IMR-90 (cell line): ENCODE results near the gene SLC39A11. TPM values are rescaled to one million over a fixed set of nuclear protein-coding genes. Genes with fewer than 3 reads are reported as not detected.

Source experiments
- ATAC-seq: fragments of 200-7000 bp; cut with Tn5 transposase; 2 replicates; pipeline ENCODE4 v1.9.1; 2020; ENCODE audit warnings: low read depth, mild to moderate bottlenecking, moderate library complexity
- BruUV-seq: library from RNA; stranded (reverse); fragments of 400-500 nt; replicated peaks from 2 replicates; lab custom pipeline; 2021; lab: Mats Ljungman, UMichigan
- CTCF ChIA-PET: fragments of 300-600 bp; formaldehyde crosslinking; extraction: SDS; loops from one replicate; lab custom pipeline; 2021; ENCODE audit warnings: antibody characterized with exemption; lab: Yijun Ruan, JAX
- POLR2A ChIA-PET: fragments of 300-600 bp; sonication (Branson Sonifier 250); formaldehyde crosslinking; loops from one replicate; lab custom pipeline; 2022; ENCODE audit warnings: antibody characterized with exemption; ENCODE audit not compliant: unreplicated experiment; lab: Charles Lee
- DNase-seq: peaks from one replicate; pipeline ENCODE4 v3.0.0; 2013
- H2AFZ ChIP-seq: replicated peaks from 2 replicates; pipeline ENCODE3; 2013; ENCODE audit warnings: low read length, mild to moderate bottlenecking; ENCODE audit not compliant: poor library complexity
- H2AK5ac ChIP-seq: 2 replicates; pipeline ENCODE4 v1.6.1; 2013; ENCODE audit warnings: low read depth, low read length, inconsistent platforms
- H2AK9ac ChIP-seq: replicated peaks from 2 replicates; pipeline ENCODE3; 2013; ENCODE audit warnings: mild to moderate bottlenecking, low read depth, low read length, moderate library complexity; ENCODE audit not compliant: poor library complexity
- H2BK120ac ChIP-seq: 2 replicates; pipeline ENCODE4 v1.6.1; 2013; ENCODE audit warnings: low read depth, low read length, inconsistent platforms
- H2BK15ac ChIP-seq: 3 replicates; pipeline ENCODE4 v1.6.1; 2013; ENCODE audit warnings: low read depth, low read length, inconsistent platforms
- H2BK20ac ChIP-seq: 2 replicates; pipeline ENCODE4 v1.6.1; 2013; ENCODE audit warnings: low read depth, mild to moderate bottlenecking, inconsistent platforms, low read length, moderate library complexity
- H2BK5ac ChIP-seq: 2 replicates; pipeline ENCODE4 v1.6.1; 2013; ENCODE audit warnings: mild to moderate bottlenecking, low read depth, low read length, inconsistent platforms; ENCODE audit not compliant: poor library complexity, severe bottlenecking
- H3K14ac ChIP-seq: replicated peaks from 2 replicates; pipeline ENCODE4 v1.6.1; 2013; ENCODE audit warnings: low read depth, low read length, inconsistent platforms
- H3K18ac ChIP-seq: 2 replicates; pipeline ENCODE4 v1.6.1; 2013; ENCODE audit warnings: low read depth, low read length, control low read depth
- H3K23ac ChIP-seq: 2 replicates; pipeline ENCODE4 v1.6.1; 2013; ENCODE audit warnings: low read depth, low read length, inconsistent platforms
- H3K27ac ChIP-seq: 2 replicates; pipeline ENCODE4 v1.5.1; 2013; ENCODE audit warnings: mild to moderate bottlenecking, control low read depth, low read length; ENCODE audit not compliant: insufficient read depth
- H3K27me3 ChIP-seq: 2 replicates; pipeline ENCODE4 v1.6.1; 2013; ENCODE audit warnings: low read length; ENCODE audit not compliant: control insufficient read depth, insufficient read depth
- H3K36me3 ChIP-seq: 2 replicates; pipeline ENCODE4 v1.6.1; 2013; ENCODE audit warnings: low read length, mixed read lengths; ENCODE audit not compliant: control insufficient read depth, insufficient read depth
- H3K4ac ChIP-seq: 2 replicates; pipeline ENCODE4 v1.6.1; 2013; ENCODE audit warnings: low read depth, low read length, inconsistent platforms
- H3K4me1 ChIP-seq: 2 replicates; pipeline ENCODE4 v1.6.1; 2013; ENCODE audit warnings: low read length, mixed read lengths; ENCODE audit not compliant: control insufficient read depth, insufficient read depth
- H3K4me2 ChIP-seq: 2 replicates; pipeline ENCODE4 v1.6.1; 2013; ENCODE audit warnings: low read depth, mild to moderate bottlenecking, control low read depth, low read length, moderate library complexity
- H3K4me3 ChIP-seq: 2 replicates; pipeline ENCODE4 v1.5.1; 2013; ENCODE audit warnings: low read depth, mild to moderate bottlenecking, control low read depth, low read length, moderate library complexity; ENCODE audit not compliant: insufficient read depth
- H3K56ac ChIP-seq: 2 replicates; pipeline ENCODE4 v1.6.1; 2013; ENCODE audit warnings: low read length, inconsistent platforms; ENCODE audit not compliant: insufficient read depth; ENCODE audit errors: extremely low read depth
- H3K79me1 ChIP-seq, 2 experiments: 2 replicates each; pipeline ENCODE4 v1.6.1; 2013; ENCODE audit warnings: low read length in 2 of 2, inconsistent platforms in 1 of 2, low read depth in 1 of 2
- H3K9ac ChIP-seq: 2 replicates; pipeline ENCODE4 v1.6.1; 2013; ENCODE audit warnings: low read depth, low read length, control low read depth
- H3K9me1 ChIP-seq: 2 replicates; pipeline ENCODE4 v1.6.1; 2013; ENCODE audit warnings: low read length, inconsistent platforms; ENCODE audit not compliant: insufficient read depth
- H3K9me3 ChIP-seq: 2 replicates; pipeline ENCODE4 v1.6.1; 2013; ENCODE audit warnings: low read length; ENCODE audit not compliant: control insufficient read depth, insufficient read depth
- H4K20me1 ChIP-seq: 2 replicates; pipeline ENCODE4 v1.6.1; 2013; ENCODE audit warnings: low read length, inconsistent platforms; ENCODE audit not compliant: insufficient read depth
- H4K5ac ChIP-seq: 2 replicates; pipeline ENCODE4 v1.6.1; 2013; ENCODE audit warnings: mild to moderate bottlenecking, low read depth, low read length, control low read depth
- H4K8ac ChIP-seq, 2 experiments: 2 replicates each; pipeline ENCODE4 v1.6.1; 2013; ENCODE audit warnings: low read depth in 2 of 2, low read length in 2 of 2, control low read depth in 1 of 2, inconsistent platforms in 1 of 2
- H4K91ac ChIP-seq: 2 replicates; pipeline ENCODE4 v1.6.1; 2013; ENCODE audit warnings: low read depth, low read length, inconsistent platforms; ENCODE audit not compliant: insufficient read depth
- CEBPB ChIP-seq: IDR thresholded peaks from 2 replicates; pipeline ENCODE4 v1.6.1; 2012; ENCODE audit warnings: low read depth, low read length, improper control_type of control experiment
- FOS ChIP-seq: fragments of 150-350 bp; IDR thresholded peaks from 2 replicates; pipeline ENCODE4 v1.6.1; 2016; ENCODE audit warnings: low read depth, low read length
- MXI1 ChIP-seq: IDR thresholded peaks from 2 replicates; pipeline ENCODE4 v1.6.1; 2012; ENCODE audit warnings: low read depth, mild to moderate bottlenecking, low read length, moderate library complexity, borderline replicate concordance
- POLR2A ChIP-seq: IDR thresholded peaks from 2 replicates; pipeline ENCODE4 v1.6.1; 2012; ENCODE audit warnings: mild to moderate bottlenecking, low read depth, low read length
- RAD21 ChIP-seq: IDR thresholded peaks from 2 replicates; pipeline ENCODE4 v1.6.1; 2012; ENCODE audit warnings: low read length, improper control_type of control experiment
- WGBS, 2 experiments: methylation state at CpG; one replicate each; pipeline versions ENCODE4 v1.1.5 to v1.1.7; 2013; ENCODE audit warnings: missing lambda C conversion rate in 2 of 2; ENCODE audit not compliant: insufficient read length in 1 of 2; ENCODE audit errors: extremely low coverage in 2 of 2; 5-methylcytosine and 5-hydroxymethylcytosine counted together
- dilution Hi-C: fragments of 300-500 bp; cut with HindIII; formaldehyde crosslinking; loops from one replicate; pipeline ENCODE4 v1.14.3; 2018; ENCODE audit warnings: low sequenced_read_pairs; ENCODE audit not compliant: unreplicated experiment
- in situ Hi-C: fragments of 300-500 bp; cut with MboI; formaldehyde crosslinking; loops from 3 replicates; pipeline ENCODE4 v1.14.3; 2019; ENCODE audit warnings: low sequenced_read_pairs, inconsistent platforms, mixed read lengths
- intact Hi-C: fragments of 100-400 bp; cut with micrococcal nuclease; formaldehyde crosslinking; loops from 2 replicates; pipeline ENCODE4 v1.10.0; 2022
- polyA plus RNA-seq, 3 experiments: library from polyadenylated mRNA; depleted of rRNA; stranded (reverse); fragments of >200 nt; gene quantifications; 2 replicates each; pipeline ENCODE4 v1.2.3, GENCODE V29; 2012; ENCODE audit warnings: low replicate concordance in 1 of 3
- total RNA-seq: library from RNA; depleted of rRNA; stranded (reverse); fragments of >200 nt; gene quantifications from 2 replicates; pipeline ENCODE4 v1.2.3, GENCODE V29; 2012

Gene SLC39A11
- total and polyA plus RNA-seq, 2 of the 4 experiments (the other 2 are of a cell fraction), result 8.8 to 14.3 TPM

GRCh38 chr17:73029991-73030390 is 62.5 kb downstream of the SLC39A11 start:
- H4K91ac ChIP-seq, result no peak overlapping the region
- H3K18ac ChIP-seq, result no peak overlapping the region
- ChIA-PET POLR2A (no interaction called here), CTCF (no interaction called here)
- peaks cover 3% of the 10 kb centered on the region; the same call in 1 of the 2 replicates for H4K20me1 ChIP-seq
- H3K79me1 ChIP-seq, result peaks cover 0 to 13% of the 10 kb centered on the region in 2 experiments; a peak in 2 of 4 replicates
- no peak overlapping the region for H3K4me2 ChIP-seq
- 0 out of 2 replicates have a peak, but pooled peaks cover 4% of the 10 kb centered on the region for H3K36me3 ChIP-seq
- H4K5ac ChIP-seq, result no peak overlapping the region
- BruUV-seq, result no TSS peak
- H3K9me1 ChIP-seq, result peaks cover 13% of the 10 kb centered on the region
- no peak for TF ChIP-seq MXI1
- TF ChIP-seq RAD21, result no peak
- TF ChIP-seq POLR2A, result no peak
- no peak for TF ChIP-seq CEBPB
- TF ChIP-seq FOS, result no peak
- H3K27ac ChIP-seq, result no peak overlapping the region
- H3K4me3 ChIP-seq, result no peak overlapping the region
- H2AK9ac ChIP-seq, result no peak overlapping the region
- ATAC-seq (no peak), DNase-seq (no peak)
- H4K8ac ChIP-seq, result no peak overlapping the region
- 0 out of 2 replicates have a peak overlapping the region, but pooled peaks have one; percentile 31 for H3K23ac ChIP-seq
- no peak overlapping the region for H2AFZ ChIP-seq
- H3K4me1 ChIP-seq, result peaks cover 11% of the 10 kb centered on the region
- H3K27me3 ChIP-seq, result no peaks in the 10 kb centered on the region
- intact Hi-C loops (no loop called here), dilution Hi-C loops (no loop called here), in situ Hi-C loops (no loop called here)
- H3K4ac ChIP-seq, result no peak overlapping the region
- H2BK120ac ChIP-seq, result no peak overlapping the region
- no peak overlapping the region for H2BK5ac ChIP-seq
- H3K9ac ChIP-seq, result no peak overlapping the region
- H3K56ac ChIP-seq, result no peak overlapping the region
- no peaks in the 10 kb centered on the region for H3K9me3 ChIP-seq
- no peak overlapping the region for H3K14ac ChIP-seq
- H2BK15ac ChIP-seq, result no peak overlapping the region
- H2AK5ac ChIP-seq, result no peak overlapping the region
- peak overlapping the region; percentile 26; the same call in 1 of the 2 replicates for H2BK20ac ChIP-seq
- 70% methylated on average over 2 of the region's 8 CpGs; no CpG with 5 or more reads in 1 of the 2 experiments for WGBS, 2 experiments
